ENCODE data around the gene P2RY14. TPM values are rescaled to one million over a fixed set of nuclear protein-coding genes. Genes with fewer than 3 reads are reported as not detected.

P2RY14 gene
- total RNA-seq, 1 donor from 2014 or later = 1.5 TPM

- H3K9me3 Mint-ChIP-seq = no peaks in the 10 kb centered on the region
- POLR2A ChIA-PET = interaction anchor here (0.7 to 7.3 kb wide), 4 partner anchors 9 to 127 kb away, joined by 4 to 91 read pairs (median 14); no protein-coding TSS in a partner anchor
- TF ChIP-seq, protein P1, sequence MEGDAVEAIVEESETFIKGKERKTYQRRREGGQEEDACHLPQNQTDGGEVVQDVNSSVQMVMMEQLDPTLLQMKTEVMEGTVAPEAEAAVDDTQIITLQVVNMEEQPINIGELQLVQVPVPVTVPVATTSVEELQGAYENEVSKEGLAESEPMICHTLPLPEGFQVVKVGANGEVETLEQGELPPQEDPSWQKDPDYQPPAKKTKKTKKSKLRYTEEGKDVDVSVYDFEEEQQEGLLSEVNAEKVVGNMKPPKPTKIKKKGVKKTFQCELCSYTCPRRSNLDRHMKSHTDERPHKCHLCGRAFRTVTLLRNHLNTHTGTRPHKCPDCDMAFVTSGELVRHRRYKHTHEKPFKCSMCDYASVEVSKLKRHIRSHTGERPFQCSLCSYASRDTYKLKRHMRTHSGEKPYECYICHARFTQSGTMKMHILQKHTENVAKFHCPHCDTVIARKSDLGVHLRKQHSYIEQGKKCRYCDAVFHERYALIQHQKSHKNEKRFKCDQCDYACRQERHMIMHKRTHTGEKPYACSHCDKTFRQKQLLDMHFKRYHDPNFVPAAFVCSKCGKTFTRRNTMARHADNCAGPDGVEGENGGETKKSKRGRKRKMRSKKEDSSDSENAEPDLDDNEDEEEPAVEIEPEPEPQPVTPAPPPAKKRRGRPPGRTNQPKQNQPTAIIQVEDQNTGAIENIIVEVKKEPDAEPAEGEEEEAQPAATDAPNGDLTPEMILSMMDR (IDR thresholded peaks at IDR 0.05) = no peak
- CTCF ChIA-PET = interaction anchor here (3.7 to 9.6 kb wide), 3 partner anchors 10 to 107 kb away, joined by 24 to 237 read pairs (median 122); no protein-coding TSS in a partner anchor
- peak overlapping the region; percentile 75 for H3K4me3 Mint-ChIP-seq
- H3K27me3 Mint-ChIP-seq = no peaks in the 10 kb centered on the region
- no peaks in the 10 kb centered on the region for H3K36me3 Mint-ChIP-seq (ENCODE audit: low read depth)
- ATAC-seq (ENCODE audit: low read depth) = peak; percentile 77
- peak overlapping the region; percentile 97 for H3K27ac Mint-ChIP-seq
- peak; percentile 33 for DNase-seq
- intact Hi-C loops (cut with micrococcal nuclease) = loop anchor here (1.0 to 10.0 kb wide), 4 partner anchors 10 to 918 kb away; partner anchors contain the start of gene TSC22D2
- H3K4me1 Mint-ChIP-seq = peaks cover 82% of the 10 kb centered on the region
These were observed 1.7 kb downstream of the P2RY14 start for GRCh38 chr3:151276687-151277042.

DNA sequence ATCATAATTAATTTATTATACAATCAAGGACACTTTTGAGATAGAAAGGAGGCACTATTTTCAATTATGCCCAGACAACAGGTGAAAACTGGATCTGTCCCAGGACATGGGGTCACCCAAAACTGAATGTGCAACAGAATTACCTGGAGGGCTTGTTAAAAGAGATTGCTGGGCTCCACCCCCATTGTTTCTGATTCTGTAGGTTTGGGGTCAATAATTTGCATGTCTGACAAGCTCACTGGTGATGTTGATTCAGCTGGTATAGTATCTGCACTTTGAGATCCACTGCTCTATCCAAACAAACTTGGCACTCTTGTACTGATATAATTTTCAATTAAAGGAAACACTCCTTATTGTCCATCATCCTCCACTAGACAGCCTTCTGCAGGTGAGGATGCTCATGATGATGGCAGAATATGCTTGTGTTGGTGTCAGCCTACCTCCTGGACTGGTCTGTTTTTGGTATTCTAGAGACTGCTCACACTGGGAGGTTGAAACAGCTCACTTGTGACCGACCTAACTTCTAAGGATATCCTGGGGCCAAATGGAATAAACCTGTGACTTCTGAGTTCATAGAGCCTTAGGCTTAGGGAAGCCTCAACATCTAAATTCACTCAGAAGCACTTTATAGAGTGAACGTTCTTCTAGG is 2.2 kb downstream of the P2RY14 start:
- no peaks in the 10 kb centered on the region for H3K36me3 Mint-ChIP-seq (ENCODE audit: low read depth)
- no peaks in the 10 kb centered on the region for H3K27me3 Mint-ChIP-seq
- peak overlapping the region; percentile 75 for H3K4me3 Mint-ChIP-seq
- POLR2A ChIA-PET = interaction anchor here (0.7 to 7.3 kb wide), 7 partner anchors 8 to 128 kb away, joined by 3 to 91 read pairs (median 7); no protein-coding TSS in a partner anchor
- peak overlapping the region; percentile 97 for H3K27ac Mint-ChIP-seq
- ATAC-seq (ENCODE audit: low read depth) (peak; percentile 11), DNase-seq (no peak)
- TF ChIP-seq, protein P1 (IDR thresholded peaks at IDR 0.05) = no peak
- CTCF ChIA-PET = interaction anchor here (3.7 to 9.6 kb wide), 3 partner anchors 10 to 107 kb away, joined by 24 to 237 read pairs (median 122); no protein-coding TSS in a partner anchor
- no peaks in the 10 kb centered on the region for H3K9me3 Mint-ChIP-seq
- intact Hi-C loops (cut with micrococcal nuclease) = loop anchor here (1.0 to 10.0 kb wide), 4 partner anchors 10 to 919 kb away; partner anchors contain the start of gene TSC22D2
- peaks cover 84% of the 10 kb centered on the region for H3K4me1 Mint-ChIP-seq

DNA sequence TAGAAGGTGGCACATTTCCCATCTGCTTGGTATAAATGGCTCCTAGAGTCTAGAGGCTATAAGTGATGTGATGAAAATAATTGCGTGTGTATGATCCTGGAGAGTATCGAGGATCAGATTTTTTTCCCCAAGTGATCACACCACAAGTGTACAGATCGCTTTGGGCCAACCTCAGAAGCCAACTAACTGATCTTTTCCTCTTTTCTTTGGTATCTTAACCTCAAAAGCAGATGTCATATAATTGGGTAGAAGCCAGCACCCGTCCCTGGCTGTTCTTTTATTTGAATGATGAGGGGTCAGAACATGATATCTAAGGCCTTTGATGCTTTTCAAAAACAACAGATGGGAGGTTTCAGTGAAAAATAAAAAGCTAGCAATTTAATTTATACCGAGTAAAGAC is 3.3 kb downstream of the P2RY14 start:
- Mint-ChIP-seq H3K27ac (peak overlapping the region; percentile 97), H3K4me3 (peak overlapping the region; percentile 36), H3K36me3 (ENCODE audit: low read depth) (no peaks in the 10 kb centered on the region), H3K4me1 (peaks cover 83% of the 10 kb centered on the region), H3K27me3 (no peaks in the 10 kb centered on the region), H3K9me3 (no peaks in the 10 kb centered on the region)
- ChIA-PET POLR2A (interaction anchor here (1.1 to 7.3 kb wide), 3 partner anchors 8 to 46 kb away, joined by 4 to 91 read pairs (median 7); no protein-coding TSS in a partner anchor), CTCF (interaction anchor here (1.2 to 9.6 kb wide), 3 partner anchors 35 to 106 kb away, joined by 3 to 237 read pairs (median 122); no protein-coding TSS in a partner anchor)
- no peak for DNase-seq
- TF ChIP-seq, protein P1 (IDR thresholded peaks at IDR 0.05) = no peak
- ATAC-seq (ENCODE audit: low read depth) = no peak
- intact Hi-C loops (cut with micrococcal nuclease) = loop anchor here (5.0 to 10.0 kb wide), 3 partner anchors 162 to 920 kb away; partner anchors contain the start of gene TSC22D2

DNA sequence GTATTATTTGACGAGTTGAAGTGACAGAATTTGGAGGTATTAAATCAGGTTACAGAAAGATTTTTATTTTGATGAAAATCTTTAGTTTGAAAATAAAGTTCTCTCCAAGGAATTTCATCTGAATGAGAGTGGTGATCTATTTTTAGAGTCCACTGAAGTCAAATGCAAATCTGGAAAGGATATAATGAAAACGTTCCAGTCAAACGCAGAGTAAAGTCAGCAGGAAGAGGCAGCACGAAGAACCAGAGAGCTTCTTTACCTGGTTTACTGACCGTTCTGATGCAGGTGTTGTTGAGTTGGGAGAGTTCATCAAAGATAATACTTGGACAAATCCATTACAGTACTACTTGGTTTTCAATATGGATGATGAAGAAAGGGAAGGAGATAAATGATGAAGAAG is 8.7 kb downstream of the P2RY14 start:
- ChIA-PET CTCF (no interaction called here), POLR2A (interaction anchor here (0.7 to 2.9 kb wide), 2 partner anchors 10 to 723 kb away, joined by 4 to 11 read pairs; partner anchors contain the start of genes EIF2A and P2RY14)
- no peak overlapping the region for H3K4me3 Mint-ChIP-seq
- intact Hi-C loops (cut with micrococcal nuclease) = loop anchor here (5.0 to 10.0 kb wide), 4 partner anchors 865 to 1893 kb away; partner anchors contain the start of genes RAP2B and TSC22D2
- H3K27me3 Mint-ChIP-seq = no peaks in the 10 kb centered on the region
- DNase-seq (no peak), ATAC-seq (ENCODE audit: low read depth) (no peak)
- H3K36me3 Mint-ChIP-seq (ENCODE audit: low read depth) = no peaks in the 10 kb centered on the region
- peak overlapping the region; percentile 90 for H3K27ac Mint-ChIP-seq
- no peaks in the 10 kb centered on the region for H3K9me3 Mint-ChIP-seq
- peaks cover 76% of the 10 kb centered on the region for H3K4me1 Mint-ChIP-seq
- TF ChIP-seq, protein P1 (IDR thresholded peaks at IDR 0.05) = no peak
